GM19468 (cell line): ENCODE data around the gene CDH20.
A peak's percentile ranks its signal among the peaks of the same experiment; 100 is the strongest.

Experiments used
- ATAC-seq: cut with Tn5 transposase; IDR thresholded peaks from one replicate; pipeline ENCODE4 v1.9.1; 2021; ENCODE audit warnings: mild to moderate bottlenecking, moderate library complexity, moderate number of reproducible peaks; ENCODE audit not compliant: unreplicated experiment; ENCODE audit errors: extremely low read depth

CDH20 gene

DNA sequence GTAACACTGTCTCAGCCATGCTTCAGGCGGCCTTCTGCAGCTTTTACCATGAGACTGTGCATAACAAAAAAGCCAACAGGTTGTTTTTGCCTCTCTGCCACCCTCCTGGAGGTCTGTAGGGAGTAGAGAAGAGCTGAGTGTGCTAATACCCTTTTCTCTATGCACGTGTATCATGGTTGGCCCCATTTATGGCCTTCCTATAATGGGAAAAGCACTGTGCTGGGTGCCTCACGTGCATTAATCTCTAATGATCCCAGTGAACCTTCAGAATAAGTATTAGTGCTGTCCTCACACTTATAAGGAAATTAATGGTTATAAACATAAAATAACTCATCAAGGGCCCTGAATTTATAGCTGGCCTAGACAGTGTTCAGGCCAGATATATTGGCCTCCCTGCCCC, 164.2 kb downstream of the CDH20 start:
- ATAC-seq = no peak

DNA sequence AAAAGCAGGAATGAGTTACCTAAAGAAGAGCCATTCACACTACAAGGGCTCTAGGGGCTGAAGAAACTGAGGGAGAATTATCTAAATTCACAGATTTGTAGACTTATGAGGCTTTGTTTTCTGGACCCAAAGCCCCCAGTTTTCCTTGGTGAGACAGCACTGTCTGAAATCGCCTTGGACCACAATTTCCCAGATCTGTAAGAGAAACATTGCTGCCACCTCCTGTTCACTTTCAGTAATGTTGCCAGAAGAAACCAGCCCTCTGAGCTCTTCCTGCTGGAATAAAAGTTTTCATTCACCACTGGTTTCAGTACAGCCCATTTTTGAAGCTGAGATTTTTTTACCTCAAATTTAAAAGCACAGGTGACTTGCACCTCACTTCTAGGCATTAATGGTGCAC, 169.2 kb downstream of the CDH20 start:
- ATAC-seq = no peak

DNA sequence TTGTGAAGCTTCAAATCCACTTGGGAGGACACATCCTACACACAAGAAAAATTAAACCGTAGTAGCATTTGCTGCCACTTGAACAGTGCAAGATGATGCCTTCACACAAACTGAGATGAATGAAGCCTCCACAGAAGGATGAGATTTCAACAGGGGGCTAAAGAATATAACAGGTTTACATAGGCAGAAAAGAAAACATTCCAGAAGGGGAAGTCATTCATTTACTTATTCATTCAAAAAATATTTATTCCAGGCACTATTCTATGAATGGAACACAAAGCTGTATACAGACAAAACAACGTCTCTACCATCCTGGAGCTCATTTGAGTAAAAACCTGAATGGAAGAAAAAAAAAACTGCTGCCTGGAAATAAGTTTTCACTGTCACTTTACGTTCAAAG, 170.5 kb downstream of the CDH20 start:
- no peak for ATAC-seq

DNA sequence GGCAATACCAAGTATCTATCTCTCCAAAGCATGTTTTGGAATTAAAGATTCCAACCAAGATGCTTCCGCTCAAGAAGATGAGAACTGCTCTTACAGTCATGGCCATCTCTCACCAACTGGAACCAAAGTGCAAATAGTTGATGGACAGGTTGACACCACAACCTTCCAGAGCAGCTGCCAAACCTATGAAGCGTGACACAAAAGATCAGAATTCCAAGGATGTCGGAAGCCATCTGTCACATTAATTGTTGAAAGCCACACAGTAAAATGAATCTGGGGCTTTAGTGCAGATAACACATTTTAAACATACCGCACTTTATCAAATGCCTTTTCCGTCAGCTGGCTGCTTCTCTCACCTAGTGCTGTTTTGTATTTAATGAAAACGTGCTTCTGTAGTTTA, 195.7 kb downstream of the CDH20 start:
- no peak for ATAC-seq

DNA sequence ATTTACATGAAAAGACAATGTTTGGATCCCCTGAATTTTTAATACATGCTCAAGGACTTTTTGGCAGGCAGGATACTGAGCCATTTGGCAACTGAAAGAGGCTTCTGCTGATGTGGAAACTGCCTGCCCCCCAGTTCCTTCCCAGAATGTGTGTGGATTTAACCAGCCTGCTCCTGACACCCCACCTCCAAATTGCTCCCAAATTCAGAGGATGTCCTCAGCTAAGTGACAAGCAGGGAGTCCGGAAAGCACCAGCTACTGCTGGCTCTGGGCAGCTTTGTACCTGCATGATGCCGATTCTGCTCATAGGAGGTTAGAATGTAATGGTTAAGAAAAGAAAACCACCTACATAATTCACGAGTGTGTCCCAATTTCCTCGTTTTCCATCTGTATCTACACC, 197.5 kb downstream of the CDH20 start:
- no peak for ATAC-seq

DNA sequence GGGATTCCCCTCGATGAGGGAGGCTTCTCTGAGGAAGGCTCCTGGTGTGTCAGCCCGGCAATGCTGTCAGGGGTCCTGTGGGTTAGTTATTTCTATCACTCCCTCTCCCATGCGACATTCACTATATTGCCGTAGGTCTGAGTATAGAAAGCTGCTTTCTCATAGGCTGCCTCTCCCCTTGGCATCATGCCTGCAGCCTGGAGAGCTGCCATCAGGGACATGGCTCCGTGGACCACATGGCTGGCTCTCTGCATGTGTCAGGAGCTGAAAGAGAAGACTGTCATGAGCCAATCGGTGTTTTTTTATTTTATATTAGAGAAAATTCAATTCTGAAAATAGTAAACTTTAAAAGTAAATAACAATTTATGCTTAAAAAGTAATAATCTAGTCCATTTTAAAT, 198.0 kb downstream of the CDH20 start:
- ATAC-seq = no peak

DNA sequence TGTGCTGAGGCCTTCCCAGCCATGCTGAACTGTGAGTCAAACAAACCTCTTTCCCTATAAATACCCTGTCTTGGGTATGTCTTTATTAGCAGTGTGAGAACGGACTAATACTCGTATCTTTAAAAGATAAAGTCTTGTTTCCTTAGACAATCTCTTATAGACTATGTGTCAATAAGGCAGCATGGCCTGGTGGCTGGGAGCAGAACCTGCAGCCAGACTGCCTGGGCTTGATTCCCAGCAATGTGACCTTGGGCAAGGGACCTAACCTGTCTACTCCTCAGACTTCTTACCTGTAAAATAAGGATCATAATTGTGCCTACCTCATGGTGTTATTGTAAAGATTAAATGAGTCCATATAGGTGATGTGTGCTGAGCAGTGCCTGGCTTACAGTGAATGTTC, 198.7 kb downstream of the CDH20 start:
- ATAC-seq = no peak

DNA sequence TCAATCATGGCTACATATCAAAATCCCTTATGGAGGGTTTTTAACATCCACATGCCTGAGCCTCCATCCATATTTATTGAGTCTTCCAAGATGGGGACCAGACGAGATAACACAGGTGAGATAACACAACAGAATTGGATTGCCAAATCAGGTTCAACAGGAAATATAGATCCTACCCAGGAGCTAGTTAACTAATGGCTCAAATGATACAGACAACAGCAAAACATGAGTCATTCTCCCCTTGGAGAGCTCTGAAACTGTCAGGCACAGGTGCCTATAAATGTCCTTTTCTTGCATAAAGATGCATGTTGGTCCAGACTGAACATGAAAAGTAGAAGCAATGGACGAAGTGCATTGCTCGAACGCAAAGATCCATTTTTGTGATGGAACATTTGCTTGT, 202.2 kb downstream of the CDH20 start:
- ATAC-seq = no peak

DNA sequence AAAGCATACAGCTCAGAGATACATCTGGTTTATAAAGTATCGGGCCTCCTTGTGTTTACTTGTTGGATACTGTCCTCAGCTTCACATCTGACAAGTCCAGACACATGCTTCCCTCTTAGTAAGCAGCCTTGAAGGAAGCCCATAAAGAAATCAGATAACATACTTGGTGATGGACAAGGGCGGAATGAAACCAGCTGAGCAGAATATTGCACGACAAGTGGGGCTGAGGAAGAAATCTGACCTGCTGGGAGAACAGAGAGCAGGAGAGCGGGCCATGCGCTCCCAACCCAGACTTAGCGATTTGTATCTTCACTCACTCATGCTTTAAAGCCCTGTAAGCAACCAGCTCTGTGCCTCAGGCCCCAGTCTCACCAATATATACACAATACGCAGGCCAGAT, 208.4 kb downstream of the CDH20 start:
- no peak for ATAC-seq

DNA sequence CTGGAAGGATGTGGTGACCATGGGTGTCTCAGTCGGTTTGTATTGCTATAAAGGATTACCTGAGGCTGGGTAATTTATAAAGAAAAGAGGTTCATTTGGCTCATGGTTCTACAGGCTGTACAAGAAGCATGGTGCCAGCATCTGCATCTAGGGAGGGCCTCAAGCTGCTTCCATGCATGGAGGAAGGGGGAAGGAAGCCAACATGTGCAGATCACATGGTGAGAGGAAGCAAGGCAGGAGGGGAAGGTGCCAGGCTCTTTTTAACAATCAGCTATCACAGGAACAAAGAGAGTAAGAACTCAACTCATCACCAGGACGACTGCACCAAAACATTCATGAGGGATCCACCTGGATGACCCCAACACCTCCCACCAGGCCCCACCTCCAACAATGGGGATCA, 209.4 kb downstream of the CDH20 start:
- no peak for ATAC-seq

DNA sequence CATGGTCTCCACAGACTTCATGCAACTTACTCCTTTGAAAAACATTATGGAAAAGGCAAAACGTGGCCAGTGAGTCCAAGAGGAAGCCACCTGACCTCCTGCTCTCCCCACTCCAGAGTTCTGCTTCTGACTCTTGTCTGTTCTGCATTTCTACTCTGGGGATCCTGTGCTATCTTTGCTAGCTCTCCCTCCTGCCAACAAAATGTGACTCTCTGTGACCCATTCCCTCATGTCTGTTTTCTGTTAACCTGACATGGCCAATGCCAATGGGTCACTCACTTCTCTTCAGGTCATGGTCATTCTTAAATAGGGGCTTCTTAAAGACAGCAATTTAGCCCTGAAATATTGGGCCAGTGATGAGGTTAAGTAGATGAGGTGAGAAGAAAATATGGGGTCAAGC, 210.3 kb downstream of the CDH20 start:
- ATAC-seq = no peak

DNA sequence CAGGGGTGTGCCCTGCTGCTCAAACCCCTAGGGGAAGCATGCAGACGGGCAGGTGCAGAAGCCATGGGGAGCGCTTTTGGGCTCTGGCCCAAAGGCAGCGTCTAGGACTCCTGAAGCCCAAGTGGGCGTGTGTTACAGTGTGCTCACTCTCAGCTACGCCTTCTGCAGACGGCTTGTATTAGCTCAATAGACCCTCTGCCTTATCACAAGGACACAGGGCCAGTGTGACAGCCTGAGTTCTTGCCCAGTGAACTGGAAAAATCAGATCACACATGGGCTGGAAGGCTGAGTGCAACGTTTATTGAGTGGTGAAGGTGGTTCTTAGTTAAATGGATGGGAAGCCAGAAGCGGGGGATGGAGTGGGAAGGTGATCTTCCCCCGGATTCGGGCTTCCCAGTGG, 210.9 kb downstream of the CDH20 start:
- ATAC-seq = no peak

DNA sequence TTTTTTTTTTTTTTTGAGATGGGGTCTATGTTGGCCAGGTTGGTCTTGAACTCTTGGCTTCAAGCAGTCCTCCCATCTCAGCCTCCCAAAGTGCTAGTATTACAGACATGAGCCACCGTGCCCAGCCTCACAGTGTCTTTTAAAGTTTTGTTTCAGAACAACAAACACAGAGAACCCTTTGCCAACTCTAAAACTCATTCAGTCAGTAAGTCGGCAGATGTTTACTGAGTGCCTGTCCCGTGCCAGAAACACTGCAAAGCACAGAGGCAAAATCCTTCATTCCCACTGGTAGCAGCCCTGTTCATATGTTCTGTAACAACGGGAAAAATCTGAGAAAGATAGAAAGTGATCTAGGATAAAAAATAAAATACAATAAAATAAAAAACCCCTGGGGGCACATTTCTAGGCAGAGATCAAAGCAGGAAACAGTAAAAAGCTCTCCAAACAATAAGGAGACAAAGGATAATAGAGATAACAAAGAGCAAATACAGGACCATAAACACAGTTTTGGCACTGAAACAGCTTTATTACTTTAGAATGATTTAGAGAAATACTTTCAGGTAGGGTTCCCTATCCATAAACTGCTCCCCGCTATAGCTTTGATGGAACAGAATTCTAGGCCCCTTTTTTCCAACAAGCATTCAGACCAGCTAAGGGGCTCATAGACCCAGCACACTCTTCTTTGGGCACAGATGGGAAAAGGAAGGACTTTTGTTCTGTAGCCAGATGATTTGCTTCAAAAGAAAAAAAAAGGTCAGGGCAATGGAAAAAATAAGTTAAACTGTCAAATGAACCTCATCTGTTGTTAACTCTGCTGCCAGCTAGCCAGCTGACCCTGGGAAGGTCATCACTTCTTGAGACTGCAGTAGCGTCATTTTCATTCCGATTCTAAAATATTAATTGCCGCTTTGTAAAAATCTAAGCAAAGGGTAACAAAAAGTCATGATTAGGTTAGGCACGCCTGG, 212.3 kb downstream of the CDH20 start:
- no peak for ATAC-seq

DNA sequence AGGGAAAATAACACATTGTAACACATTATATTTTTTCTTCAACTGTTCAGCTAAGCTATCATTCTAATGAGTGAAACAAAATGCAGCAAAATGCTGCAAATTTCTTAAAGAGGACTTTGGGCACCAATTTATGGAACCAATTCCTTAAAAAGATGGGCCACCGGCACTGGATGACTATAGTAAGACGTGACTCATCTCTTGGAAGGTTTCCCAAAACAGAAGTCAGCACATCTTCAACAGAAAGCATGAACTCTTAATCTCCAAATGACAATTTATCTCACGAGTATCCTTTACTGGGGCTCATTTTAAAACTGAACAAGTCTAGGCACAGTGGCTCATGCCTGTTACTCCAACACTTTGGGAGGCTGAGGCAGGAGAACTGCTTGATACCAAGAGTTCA, 213.4 kb downstream of the CDH20 start:
- no peak for ATAC-seq

DNA sequence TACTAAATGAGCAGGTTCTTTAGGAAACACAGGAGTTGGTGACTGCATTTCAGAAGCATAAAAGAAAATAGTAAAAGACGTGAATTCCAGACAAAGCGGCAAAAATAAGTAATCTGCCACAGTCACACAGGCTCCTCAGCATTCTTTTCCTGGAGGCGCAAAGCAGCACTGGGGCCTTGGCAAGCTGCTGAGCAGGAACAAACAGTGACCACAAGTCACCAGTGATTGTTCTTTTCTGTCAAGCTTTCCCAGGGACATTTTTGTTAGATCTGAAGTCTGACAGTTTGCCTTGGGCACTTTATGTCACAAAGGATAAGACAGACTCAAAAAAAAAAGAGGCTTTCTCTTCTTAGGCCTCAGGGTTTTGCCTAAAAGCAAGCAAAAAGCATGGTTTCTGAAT, 216.2 kb downstream of the CDH20 start:
- ATAC-seq = no peak

DNA sequence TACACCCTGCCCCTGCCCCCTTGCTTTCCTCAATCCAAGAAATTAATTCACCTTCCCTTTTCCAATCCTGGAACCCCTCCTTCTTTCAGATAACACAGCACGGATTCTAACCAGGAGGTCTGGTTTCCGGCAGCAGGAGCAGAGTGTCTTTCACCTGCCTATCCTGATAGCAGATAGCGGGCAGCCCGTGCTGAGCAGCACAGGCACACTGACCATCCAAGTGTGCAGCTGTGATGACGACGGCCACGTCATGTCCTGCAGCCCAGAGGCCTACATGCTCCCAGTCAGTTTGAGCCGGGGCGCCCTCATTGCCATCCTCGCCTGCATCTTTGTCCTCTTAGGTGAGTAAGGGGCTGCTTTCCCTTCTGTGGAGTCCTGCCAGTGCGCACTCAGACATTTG, 216.7 kb downstream of the CDH20 start:
- no peak for ATAC-seq

DNA sequence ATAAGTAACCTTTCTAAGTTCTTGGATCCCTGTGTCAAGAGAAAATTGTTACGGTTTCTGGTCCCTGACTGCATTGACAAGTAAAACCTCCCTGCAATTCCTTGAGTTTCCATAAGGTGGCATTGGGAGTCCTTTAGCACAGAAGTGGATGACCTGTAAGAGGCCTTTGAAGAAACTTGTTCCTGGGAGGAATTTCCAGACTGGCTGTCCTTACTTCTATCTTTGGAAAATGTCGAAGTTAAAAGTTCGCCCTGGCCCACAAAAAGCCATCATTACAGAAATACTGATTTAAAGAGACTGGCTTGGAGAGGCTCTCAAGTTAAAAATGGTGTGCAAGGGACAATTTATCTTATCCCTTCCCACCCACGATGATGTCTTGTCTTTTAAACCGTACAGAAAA, 218.4 kb downstream of the CDH20 start:
- ATAC-seq = peak; percentile 73

DNA sequence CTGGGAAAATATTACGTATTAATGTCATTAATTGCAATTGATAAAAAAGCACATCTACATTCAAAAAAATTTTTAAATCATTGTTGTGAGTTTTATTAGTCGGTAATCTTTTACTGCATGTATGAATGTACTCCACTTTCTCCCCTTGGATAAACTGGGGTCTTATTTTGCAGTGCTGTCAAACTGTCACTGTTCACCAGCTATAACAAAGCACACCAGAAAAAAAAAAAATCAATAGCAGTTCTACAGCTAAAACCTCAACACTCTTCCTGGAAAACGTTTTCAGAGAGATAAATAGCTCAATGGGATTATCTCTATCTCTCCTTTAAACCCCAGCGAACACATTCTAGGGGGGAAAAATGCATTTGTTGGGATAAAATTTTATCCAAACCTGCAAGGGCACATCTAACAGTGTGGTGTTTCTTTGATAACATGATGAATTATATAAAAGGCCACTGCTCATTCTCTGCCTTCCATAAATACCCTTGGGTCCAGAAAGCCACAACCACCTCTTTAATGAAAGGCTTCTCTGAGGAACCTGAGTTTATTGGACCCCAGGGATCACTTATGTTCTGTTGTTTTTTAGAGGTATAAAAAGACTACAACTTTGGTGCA, 219.9 kb downstream of the CDH20 start:
- ATAC-seq = no peak

DNA sequence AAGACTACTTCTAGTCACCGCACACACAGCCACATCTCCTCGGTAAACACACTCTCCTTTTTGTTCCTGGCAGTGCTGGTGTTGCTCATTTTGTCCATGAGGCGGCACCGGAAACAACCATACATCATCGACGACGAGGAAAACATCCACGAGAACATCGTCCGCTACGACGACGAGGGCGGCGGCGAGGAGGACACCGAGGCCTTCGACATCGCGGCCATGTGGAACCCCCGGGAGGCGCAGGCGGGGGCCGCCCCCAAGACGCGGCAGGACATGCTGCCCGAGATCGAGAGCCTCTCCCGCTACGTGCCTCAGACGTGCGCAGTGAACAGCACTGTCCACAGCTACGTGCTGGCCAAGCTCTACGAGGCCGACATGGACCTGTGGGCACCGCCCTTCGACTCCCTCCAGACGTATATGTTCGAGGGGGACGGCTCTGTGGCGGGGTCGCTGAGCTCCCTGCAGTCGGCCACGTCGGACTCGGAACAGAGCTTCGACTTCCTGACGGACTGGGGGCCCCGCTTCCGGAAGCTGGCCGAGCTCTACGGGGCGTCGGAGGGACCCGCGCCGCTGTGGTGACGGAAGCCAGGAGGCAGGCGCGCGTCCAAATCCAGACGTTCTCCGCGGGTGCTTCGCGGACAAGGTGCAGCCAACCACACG, 221.0 kb downstream of the CDH20 start:
- ATAC-seq = no peak

DNA sequence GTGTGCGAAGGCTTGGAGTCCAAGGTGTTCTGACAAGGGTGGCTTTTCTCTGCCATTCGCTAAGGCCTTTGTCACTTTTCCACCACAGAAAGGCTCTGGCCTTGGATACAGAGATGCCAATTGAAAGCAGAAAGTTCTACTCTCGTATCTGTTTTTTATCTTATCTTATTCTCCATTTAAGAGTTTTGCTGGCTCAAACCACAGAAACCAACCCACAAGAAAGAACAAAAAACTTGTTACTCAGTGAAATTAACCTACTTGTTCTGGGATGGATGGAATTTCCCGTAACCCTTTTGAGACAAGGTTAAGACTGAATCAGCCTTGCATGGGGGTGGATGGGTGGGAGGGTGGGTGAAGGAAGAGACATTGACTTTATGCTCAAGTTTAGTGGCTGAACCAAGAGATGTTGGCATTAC, 221.7 kb downstream of the CDH20 start:
- ATAC-seq = no peak

DNA sequence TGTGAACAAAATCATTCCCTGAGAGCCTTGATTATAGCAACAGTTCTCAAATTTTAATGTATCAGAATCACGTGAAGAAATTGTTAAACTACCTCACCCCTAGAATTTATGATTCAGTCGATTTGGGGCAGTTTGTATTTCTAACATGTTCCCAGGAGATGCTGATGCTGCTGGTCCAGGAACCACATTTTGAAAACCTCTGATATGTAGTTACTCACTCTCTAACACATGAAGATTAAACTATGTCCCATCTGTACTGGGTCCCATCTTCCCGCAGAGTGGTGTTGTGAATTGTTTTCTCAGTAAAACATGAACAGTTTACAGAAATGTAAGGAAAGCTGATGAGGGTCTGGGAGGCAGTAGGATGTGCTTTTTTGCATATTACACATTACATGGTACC, 223.1 kb downstream of the CDH20 start:
- no peak for ATAC-seq
